ENCODE data around the gene FANCD2. TPM values are rescaled to one million over a fixed set of nuclear protein-coding genes. Genes with fewer than 3 reads are reported as not detected.
"Not testable (repeated sequence)": the region's sequence is repeated elsewhere in the genome, so short reads cannot be mapped to it uniquely, and the experiment has no call there.

Gene FANCD2
- 0.65 TPM for total RNA-seq

- ATAC-seq (peak; percentile 98), DNase-seq (ENCODE audit: low spot score) (peak; percentile 92)
Measured at GRCh38 chr3:10026084-10026890, at the start of gene FANCD2. FANCD2 (plus strand) TSS chr3:10026437; CDS start chr3:10028658, 2,221 bp downstream.

- ATAC-seq (peak; percentile 99), DNase-seq (ENCODE audit: low spot score) (peak; percentile 78)
Measured at GRCh38 chr3:9976721-9977709, 49.2 kb upstream of the FANCD2 start.

- ATAC-seq (no peak), DNase-seq (ENCODE audit: low spot score) (no peak)
Measured at GRCh38 chr3:9978710-9979305, 47.4 kb upstream of the FANCD2 start.

GRCh38 chr3:9980251-9980650 lies 46.0 kb upstream of the FANCD2 start:
- no peak for ATAC-seq
- DNase-seq (ENCODE audit: low spot score) = no peak

- peak; percentile 42 for ATAC-seq
Measured at GRCh38 chr3:9986230-9986725, 40.0 kb upstream of the FANCD2 start.

GRCh38 chr3:9994086-9994844 lies 32.0 kb upstream of the FANCD2 start:
- DNase-seq (ENCODE audit: low spot score) (no peak), ATAC-seq (peak; percentile 22)

More at GRCh38 chr3:9986230-9986725, 40.0 kb upstream of the FANCD2 start:
- no peak for DNase-seq (ENCODE audit: low spot score)

- DNase-seq (ENCODE audit: low spot score) = no peak
- ATAC-seq = no peak
Measured at GRCh38 chr3:10000686-10001085, 25.6 kb upstream of the FANCD2 start.

GRCh38 chr3:10002951-10003350 lies 23.3 kb upstream of the FANCD2 start:
- no peak for ATAC-seq
- no peak for DNase-seq (ENCODE audit: low spot score)

GRCh38 chr3:10004506-10004905 lies 21.7 kb upstream of the FANCD2 start:
- DNase-seq (ENCODE audit: low spot score) (no peak), ATAC-seq (peak; percentile 14)

GRCh38 chr3:10004960-10005564 lies 21.2 kb upstream of the FANCD2 start:
- ATAC-seq (no peak), DNase-seq (ENCODE audit: low spot score) (no peak)

- ATAC-seq (peak; percentile 18), DNase-seq (ENCODE audit: low spot score) (no peak)
Measured at GRCh38 chr3:10006048-10006761, 20.0 kb upstream of the FANCD2 start.

- peak; percentile 79 for DNase-seq (ENCODE audit: low spot score)
- ATAC-seq = peak; percentile 39
Measured at GRCh38 chr3:10006762-10007090, 19.5 kb upstream of the FANCD2 start.

- DNase-seq (ENCODE audit: low spot score) = no peak
- ATAC-seq = no peak
Measured at GRCh38 chr3:10007126-10007782, 19.0 kb upstream of the FANCD2 start.

- ATAC-seq; DNase-seq (ENCODE audit: low spot score): not testable (repeated sequence)
Measured at GRCh38 chr3:10008216-10008587, 18.0 kb upstream of the FANCD2 start.

GRCh38 chr3:10008588-10009344 lies 17.5 kb upstream of the FANCD2 start:
- DNase-seq (ENCODE audit: low spot score) = peak; percentile 89
- ATAC-seq = peak; percentile 79

GRCh38 chr3:10010421-10010877 lies 15.8 kb upstream of the FANCD2 start:
- no peak for ATAC-seq
- no peak for DNase-seq (ENCODE audit: low spot score)

- peak; percentile 98 for DNase-seq (ENCODE audit: low spot score)
- peak; percentile 91 for ATAC-seq
Measured at GRCh38 chr3:10010878-10011465, 15.3 kb upstream of the FANCD2 start.
